ENCODE measurements around the gene TCHP.

The TCHP gene

GRCh38 chr12:109923038-109923437, 23.0 kb downstream of the TCHP start:
- H3K9me3 ChIP-seq (ENCODE audit: insufficient read depth, low read depth, low read length), result no peaks in the 10 kb centered on the region
- no peaks in the 10 kb centered on the region for H3K4me1 ChIP-seq (ENCODE audit: insufficient read depth, low read length, poor library complexity, severe bottlenecking)
- no peak for TF ChIP-seq EZH2phosphoT487 (IDR thresholded peaks at IDR 0.05; ENCODE audit: borderline replicate concordance)
- no peak for TF ChIP-seq CTCF (conservative IDR thresholded peaks at IDR 0.05; ENCODE audit: low read length)
- H3K9me2 ChIP-seq (replicated peaks; ENCODE audit: low read depth, low read length), result no peaks in the 10 kb centered on the region
- no peaks in the 10 kb centered on the region for H3K79me2 ChIP-seq (ENCODE audit: insufficient read depth, low read length)
- H4K20me1 ChIP-seq (ENCODE audit: insufficient read depth, low read length, poor library complexity, severe bottlenecking), result no peaks in the 10 kb centered on the region
- H3F3A ChIP-seq (ENCODE audit: low read depth), result no peaks in the 10 kb centered on the region
- no peak overlapping the region for H3K4me2 ChIP-seq (ENCODE audit: low read depth, low read length, poor library complexity, severe bottlenecking)
- H3K4me3 ChIP-seq (ENCODE audit: low read length, poor library complexity, severe bottlenecking), result no peak overlapping the region
- H2AFZ ChIP-seq (ENCODE audit: low read length), result no peak overlapping the region
- H3K9ac ChIP-seq (ENCODE audit: low read depth, low read length, poor library complexity, severe bottlenecking), result no peak overlapping the region
- peaks cover 5% of the 10 kb centered on the region; the same call in 1 of the 2 replicates for H3K36me3 ChIP-seq (ENCODE audit: insufficient read depth, low read length)
- no peaks in the 10 kb centered on the region for H3K27me3 ChIP-seq (ENCODE audit: insufficient read depth, low read length, poor library complexity, severe bottlenecking)

- Histone ChIP-seq H3F3A (ENCODE audit: low read depth) (no peaks in the 10 kb centered on the region), H2AFZ (ENCODE audit: low read length) (no peak overlapping the region), H4K20me1 (ENCODE audit: insufficient read depth, low read length, poor library complexity, severe bottlenecking) (no peaks in the 10 kb centered on the region), H3K4me2 (ENCODE audit: low read depth, low read length, poor library complexity, severe bottlenecking) (no peak overlapping the region), H3K9ac (ENCODE audit: low read depth, low read length, poor library complexity, severe bottlenecking) (no peak overlapping the region), H3K9me3 (ENCODE audit: insufficient read depth, low read depth, low read length) (no peaks in the 10 kb centered on the region), H3K9me2 (replicated peaks; ENCODE audit: low read depth, low read length) (no peaks in the 10 kb centered on the region), H3K4me1 (ENCODE audit: insufficient read depth, low read length, poor library complexity, severe bottlenecking) (no peaks in the 10 kb centered on the region), H3K4me3 (ENCODE audit: low read length, poor library complexity, severe bottlenecking) (no peak overlapping the region), H3K36me3 (ENCODE audit: insufficient read depth, low read length) (peaks cover 4% of the 10 kb centered on the region; the same call in 1 of the 2 replicates), H3K79me2 (ENCODE audit: insufficient read depth, low read length) (no peaks in the 10 kb centered on the region), H3K27me3 (ENCODE audit: insufficient read depth, low read length, poor library complexity, severe bottlenecking) (no peaks in the 10 kb centered on the region)
- no peak for TF ChIP-seq EZH2phosphoT487 (IDR thresholded peaks at IDR 0.05; ENCODE audit: borderline replicate concordance)
Observed at GRCh38 chr12:109923481-109924245, 23.6 kb downstream of the TCHP start.

GRCh38 chr12:109925185-109925840, 25.2 kb downstream of the TCHP start:
- Histone ChIP-seq H3K36me3 (ENCODE audit: insufficient read depth, low read length) (no peaks in the 10 kb centered on the region), H3F3A (ENCODE audit: low read depth) (no peaks in the 10 kb centered on the region), H3K9ac (ENCODE audit: low read depth, low read length, poor library complexity, severe bottlenecking) (no peak overlapping the region), H2AFZ (ENCODE audit: low read length) (no peak overlapping the region), H4K20me1 (ENCODE audit: insufficient read depth, low read length, poor library complexity, severe bottlenecking) (no peaks in the 10 kb centered on the region), H3K4me3 (ENCODE audit: low read length, poor library complexity, severe bottlenecking) (no peak overlapping the region), H3K79me2 (ENCODE audit: insufficient read depth, low read length) (no peaks in the 10 kb centered on the region), H3K4me1 (ENCODE audit: insufficient read depth, low read length, poor library complexity, severe bottlenecking) (no peaks in the 10 kb centered on the region), H3K9me3 (ENCODE audit: insufficient read depth, low read depth, low read length) (no peaks in the 10 kb centered on the region), H3K4me2 (ENCODE audit: low read depth, low read length, poor library complexity, severe bottlenecking) (no peak overlapping the region), H3K27me3 (ENCODE audit: insufficient read depth, low read length, poor library complexity, severe bottlenecking) (no peaks in the 10 kb centered on the region), H3K9me2 (replicated peaks; ENCODE audit: low read depth, low read length) (no peaks in the 10 kb centered on the region)
- no peak for TF ChIP-seq CTCF (conservative IDR thresholded peaks at IDR 0.05; ENCODE audit: low read length)
- no peak for TF ChIP-seq EZH2phosphoT487 (IDR thresholded peaks at IDR 0.05; ENCODE audit: borderline replicate concordance)
